DOHH2 (cell line): Measurements from ENCODE around the gene DIP2C.

ENCODE experiments used
- H3F3A ChIP-seq: fragments of 200-600 bp; sonication (generic), shearing (Covaris generic); 2 replicates; pipeline ENCODE4 v1.6.0; 2016; ENCODE audit warnings: antibody characterized with exemption, mild to moderate bottlenecking; ENCODE audit not compliant: control insufficient read depth, insufficient read depth
- H3K27ac ChIP-seq: fragments of 200-600 bp; sonication (generic); 2 replicates; pipeline ENCODE4 v1.5.1; 2014; ENCODE audit warnings: low read depth, mild to moderate bottlenecking, low read length, moderate library complexity
- H3K27me3 ChIP-seq: fragments of 200-600 bp; sonication (generic); 2 replicates; pipeline ENCODE4 v1.6.1; 2014; ENCODE audit warnings: mild to moderate bottlenecking, low read length, mixed read lengths; ENCODE audit not compliant: control insufficient read depth
- H3K36me3 ChIP-seq: fragments of 200-600 bp; sonication (generic); 2 replicates; pipeline ENCODE4 v1.6.1; 2014; ENCODE audit warnings: mild to moderate bottlenecking, low read length, moderate library complexity, mixed read lengths; ENCODE audit not compliant: control insufficient read depth
- H3K4me1 ChIP-seq: fragments of 200-600 bp; sonication (generic); 2 replicates; pipeline ENCODE4 v1.6.1; 2014; ENCODE audit warnings: mild to moderate bottlenecking, low read length, mixed read lengths; ENCODE audit not compliant: control insufficient read depth
- H3K4me2 ChIP-seq: fragments of 200-600 bp; sonication (generic); 2 replicates; pipeline ENCODE4 v1.6.0; 2014; ENCODE audit warnings: mild to moderate bottlenecking, low read length, moderate library complexity
- H3K4me3 ChIP-seq: fragments of 200-600 bp; sonication (generic); 2 replicates; pipeline ENCODE4 v1.5.1; 2014; ENCODE audit warnings: mild to moderate bottlenecking, low read length, mixed read lengths
- H3K79me2 ChIP-seq: fragments of 200-600 bp; sonication (generic); 2 replicates; pipeline ENCODE4 v1.6.1; 2014; ENCODE audit warnings: mild to moderate bottlenecking, low read length, mixed read lengths; ENCODE audit not compliant: control insufficient read depth
- H3K9me2 ChIP-seq: fragments of 200-600 bp; sonication (generic); replicated peaks from 2 replicates; pipeline ENCODE4 v1.6.1; 2014; ENCODE audit warnings: mild to moderate bottlenecking, low read length, mixed read lengths; ENCODE audit not compliant: control insufficient read depth
- H3K9me3 ChIP-seq: fragments of 200-600 bp; sonication (generic); 2 replicates; pipeline ENCODE4 v1.6.1; 2014; ENCODE audit warnings: antibody characterized with exemption, low read length, mixed read lengths; ENCODE audit not compliant: control insufficient read depth, insufficient read depth
- H4K20me1 ChIP-seq: fragments of 200-600 bp; sonication (generic); 2 replicates; pipeline ENCODE4 v1.6.0; 2014; ENCODE audit warnings: low read depth, mild to moderate bottlenecking, antibody characterized with exemption, low read length, moderate library complexity; ENCODE audit not compliant: control insufficient read depth, insufficient read depth
- CTCF ChIP-seq: fragments of 200-600 bp; sonication (generic); IDR thresholded peaks from one replicate; pipeline ENCODE4 v1.5.1; 2014; ENCODE audit warnings: antibody characterized with exemption, mild to moderate bottlenecking, low read depth, low read length; ENCODE audit not compliant: poor library complexity, severe bottlenecking
- EZH2phosphoT487 ChIP-seq: fragments of 200-600 bp; sonication (generic); IDR thresholded peaks from 2 replicates; pipeline ENCODE4 v1.6.1; 2017; ENCODE audit warnings: borderline replicate concordance, mild to moderate bottlenecking, antibody characterized with exemption, low read length, moderate library complexity, mixed read lengths

Gene DIP2C

GRCh38 chr10:344582-345200 lies 344.8 kb downstream of the DIP2C start:
- no peaks in the 10 kb centered on the region for H3K9me3 ChIP-seq
- H3K27ac ChIP-seq = no peak overlapping the region
- H4K20me1 ChIP-seq = no peaks in the 10 kb centered on the region
- H3K9me2 ChIP-seq = no peaks in the 10 kb centered on the region
- H3F3A ChIP-seq = no peaks in the 10 kb centered on the region; the same call in none of the 2 replicates
- H3K4me1 ChIP-seq = peaks cover 16% of the 10 kb centered on the region
- peaks cover 46% of the 10 kb centered on the region for H3K36me3 ChIP-seq
- H3K4me2 ChIP-seq = no peak overlapping the region
- TF ChIP-seq EZH2phosphoT487 (no peak), CTCF (no peak)
- no peak overlapping the region for H3K4me3 ChIP-seq
- no peaks in the 10 kb centered on the region for H3K27me3 ChIP-seq
- H3K79me2 ChIP-seq = no peaks in the 10 kb centered on the region

DNA sequence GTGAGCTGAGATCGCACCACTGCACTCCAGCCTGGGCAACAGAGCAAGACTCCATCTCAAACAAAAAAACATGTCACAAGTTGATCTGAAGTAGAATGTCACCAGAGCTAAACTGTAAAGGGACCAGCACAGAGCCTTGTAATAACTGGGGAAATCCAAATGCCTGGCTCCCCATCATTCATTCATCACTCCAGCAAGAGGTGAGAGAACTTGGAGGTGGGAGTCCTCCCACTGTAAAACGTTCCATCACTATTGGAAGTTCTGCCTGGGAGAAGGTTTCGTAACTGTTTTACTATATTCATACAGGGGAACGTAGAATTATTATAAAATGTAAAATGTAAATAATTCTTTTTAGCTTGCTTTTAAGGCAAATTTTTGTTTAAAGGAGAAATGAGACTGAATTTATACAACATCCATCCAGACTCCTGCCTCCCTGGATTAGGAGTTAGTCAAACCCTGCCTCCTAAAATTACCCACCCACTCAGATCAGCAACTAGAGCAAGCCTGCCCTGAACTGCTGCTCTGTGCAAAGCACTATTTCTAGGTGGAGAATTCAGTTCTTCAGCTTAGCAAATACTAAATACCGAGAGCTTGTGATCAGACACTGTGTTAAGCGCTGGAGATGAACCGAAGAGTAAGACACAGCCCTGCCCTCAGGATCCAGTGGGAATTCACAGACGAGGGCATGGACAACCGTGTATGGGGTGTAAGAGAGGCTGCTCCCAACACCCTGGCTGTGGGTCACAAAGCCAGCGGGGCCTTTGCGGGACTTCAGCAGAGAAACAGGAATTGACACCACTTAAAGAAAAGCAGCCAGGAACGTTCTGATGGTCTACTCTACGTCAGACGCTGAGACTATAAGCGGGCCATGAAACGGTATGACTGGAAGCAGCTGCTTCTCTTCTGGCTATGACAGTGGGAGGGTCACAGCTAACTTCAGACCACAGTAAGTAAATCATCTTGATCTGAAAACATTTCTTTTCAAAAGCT lies 345.9 kb downstream of the DIP2C start:
- H3K79me2 ChIP-seq = no peaks in the 10 kb centered on the region
- H3F3A ChIP-seq = no peaks in the 10 kb centered on the region; the same call in none of the 2 replicates
- no peak overlapping the region for H3K4me3 ChIP-seq
- H4K20me1 ChIP-seq = no peaks in the 10 kb centered on the region
- H3K27ac ChIP-seq = no peak overlapping the region
- H3K9me2 ChIP-seq = no peaks in the 10 kb centered on the region
- no peaks in the 10 kb centered on the region for H3K27me3 ChIP-seq
- no peaks in the 10 kb centered on the region for H3K9me3 ChIP-seq
- TF ChIP-seq EZH2phosphoT487 = no peak
- no peak for TF ChIP-seq CTCF
- peaks cover 43% of the 10 kb centered on the region for H3K36me3 ChIP-seq
- H3K4me1 ChIP-seq = peaks cover 26% of the 10 kb centered on the region
- H3K4me2 ChIP-seq = no peak overlapping the region

DNA sequence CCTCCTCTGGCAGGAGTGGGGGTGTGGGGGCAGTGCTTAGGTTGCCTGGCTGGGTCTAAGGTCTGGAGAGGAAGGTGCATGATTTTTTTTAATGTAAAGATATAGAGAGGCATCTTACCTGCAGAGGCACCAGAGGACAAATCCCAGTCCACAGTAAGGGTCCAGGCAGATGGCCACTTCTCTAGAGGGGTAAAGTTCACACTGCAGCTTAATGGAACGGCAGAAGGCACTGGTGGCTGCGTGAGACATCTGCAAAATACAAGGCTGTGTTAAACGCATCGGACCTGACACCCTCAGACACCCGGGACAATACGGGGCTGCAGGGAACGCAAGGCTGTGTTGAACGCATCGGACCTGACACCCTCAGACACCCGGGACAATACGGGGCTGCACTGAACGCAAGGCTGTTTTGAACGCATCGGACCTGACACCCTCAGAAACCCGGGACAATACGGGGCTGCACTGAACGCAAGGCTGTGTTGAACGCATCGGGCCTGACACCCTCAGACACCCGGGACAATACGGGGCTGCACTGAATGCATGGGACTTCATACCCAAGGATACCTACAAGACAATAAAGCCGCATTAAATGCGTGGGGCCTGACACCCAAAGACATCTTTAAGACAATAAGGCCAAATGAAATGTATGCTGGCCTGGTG lies 348.3 kb downstream of the DIP2C start:
- Histone ChIP-seq H3F3A (peaks cover 4% of the 10 kb centered on the region), H3K9me2 (no peaks in the 10 kb centered on the region), H3K27ac (no peak overlapping the region), H4K20me1 (no peaks in the 10 kb centered on the region), H3K36me3 (peaks cover 58% of the 10 kb centered on the region), H3K4me1 (peaks cover 49% of the 10 kb centered on the region), H3K4me2 (no peak overlapping the region), H3K4me3 (no peak overlapping the region), H3K79me2 (no peaks in the 10 kb centered on the region), H3K9me3 (no peaks in the 10 kb centered on the region), H3K27me3 (no peaks in the 10 kb centered on the region)
- TF ChIP-seq CTCF = no peak
- TF ChIP-seq EZH2phosphoT487 = no peak
